Hepatocyte (in vitro differentiated cells): ENCODE measurements around the gene PITX3. TPM values are rescaled to one million over a fixed set of nuclear protein-coding genes. Genes with fewer than 3 reads are reported as not detected.
"Not testable (repeated sequence)": the region's sequence is repeated elsewhere in the genome, so short reads cannot be mapped to it uniquely, and the experiment has no call there.

ENCODE experiments used
- DNase-seq: peaks from one replicate; pipeline ENCODE4 v3.0.0-alpha.2; 2016; ENCODE audit warnings: low spot score
- H2AFZ ChIP-seq: fragments of 200-600 bp; sonication (generic); 2 replicates; pipeline ENCODE4 v1.6.0; 2016; ENCODE audit warnings: antibody characterized with exemption, mild to moderate bottlenecking
- H3K27ac ChIP-seq: fragments of 200-600 bp; sonication (generic); 2 replicates; pipeline ENCODE4 v1.5.1; 2016; ENCODE audit warnings: mild to moderate bottlenecking
- H3K27me3 ChIP-seq: fragments of 200-600 bp; sonication (generic); 2 replicates; pipeline ENCODE4 v1.6.1; 2016
- H3K36me3 ChIP-seq: fragments of 200-600 bp; sonication (generic); replicated peaks from 2 replicates; pipeline ENCODE4 v1.5.1; 2016; ENCODE audit warnings: low read depth; ENCODE audit not compliant: insufficient read depth
- H3K4me1 ChIP-seq: fragments of 200-600 bp; sonication (generic); 2 replicates; pipeline ENCODE4 v1.5.1; 2016; ENCODE audit warnings: mild to moderate bottlenecking, moderate library complexity; ENCODE audit not compliant: insufficient read depth
- H3K4me2 ChIP-seq: fragments of 200-600 bp; sonication (generic); 2 replicates; pipeline ENCODE4 v1.6.0; 2016
- H3K4me3 ChIP-seq: fragments of 200-600 bp; sonication (generic); 2 replicates; pipeline ENCODE4 v1.5.1; 2016; ENCODE audit warnings: mild to moderate bottlenecking
- H3K79me2 ChIP-seq: fragments of 200-600 bp; sonication (generic); 2 replicates; pipeline ENCODE4 v1.6.0; 2017; ENCODE audit warnings: mild to moderate bottlenecking
- H3K9me2 ChIP-seq: fragments of 200-600 bp; sonication (generic); replicated peaks from 2 replicates; pipeline ENCODE4 v1.6.0; 2017; ENCODE audit warnings: mild to moderate bottlenecking; ENCODE audit not compliant: insufficient read depth
- H3K9me3 ChIP-seq: fragments of 200-600 bp; sonication (generic); 2 replicates; pipeline ENCODE4 v1.5.1; 2016; ENCODE audit warnings: low read depth, mild to moderate bottlenecking
- H4K20me1 ChIP-seq: fragments of 200-600 bp; sonication (generic); 2 replicates; pipeline ENCODE4 v1.6.0; 2016; ENCODE audit warnings: mild to moderate bottlenecking; ENCODE audit not compliant: insufficient read depth, poor library complexity, severe bottlenecking
- CTCF ChIP-seq: fragments of 200-600 bp; sonication (generic); IDR thresholded peaks from 2 replicates; pipeline ENCODE4 v1.5.1; 2016; ENCODE audit warnings: antibody characterized with exemption, mild to moderate bottlenecking; ENCODE audit not compliant: poor library complexity
- EZH2 ChIP-seq: fragments of 200-600 bp; sonication (generic); IDR thresholded peaks from 2 replicates; pipeline ENCODE4 v1.6.1; 2016; ENCODE audit warnings: antibody characterized with exemption, mild to moderate bottlenecking, borderline replicate concordance
- EZH2phosphoT487 ChIP-seq: fragments of 200-600 bp; sonication (generic); IDR thresholded peaks from one replicate; pipeline ENCODE4 v1.6.1; 2018; ENCODE audit warnings: antibody characterized with exemption, mild to moderate bottlenecking, low read depth, moderate library complexity; ENCODE audit not compliant: unreplicated experiment, severe bottlenecking
- WGBS: methylation state at CpG from one replicate; pipeline ENCODE4 v1.1.6; 2016; ENCODE audit warnings: low lambda C conversion rate; ENCODE audit errors: missing lambda C conversion rate; 5-methylcytosine and 5-hydroxymethylcytosine counted together
- polyA plus RNA-seq: library from polyadenylated mRNA; unstranded; fragments of >200 nt; fragmentation: Nextera tagmentation; extraction: Ambion mirVana; gene quantifications from 2 replicates; pipeline ENCODE4 v1.2.1, GENCODE V29; 2016
- total RNA-seq: library from RNA; depleted of rRNA; stranded (reverse); fragments of >200 nt; gene quantifications from 2 replicates; pipeline ENCODE4 v1.2.3, GENCODE V29; 2014

The PITX3 gene
- total and polyA plus RNA-seq, 2 experiments from 2014 or later = 0.52 TPM; not detected in 1

GRCh38 chr10:102222797-102223196 lies 18.5 kb downstream of the PITX3 start:
- Histone ChIP-seq H4K20me1 (no peaks in the 10 kb centered on the region), H3K9me3 (no peaks in the 10 kb centered on the region), H3K4me2 (no peak overlapping the region), H3K9me2 (no peaks in the 10 kb centered on the region), H2AFZ (no peak overlapping the region), H3K4me3 (no peak overlapping the region), H3K36me3 (no peaks in the 10 kb centered on the region), H3K4me1 (peaks cover 11% of the 10 kb centered on the region), H3K79me2 (no peaks in the 10 kb centered on the region), H3K27me3 (peaks cover 13% of the 10 kb centered on the region), H3K27ac (no peak overlapping the region)
- DNase-seq = no peak
- TF ChIP-seq CTCF (no peak), EZH2phosphoT487 (no peak), EZH2 (no peak)
- 90% methylated on average over 5 of the region's 5 CpGs for WGBS

- Histone ChIP-seq H3K4me3 (no peak overlapping the region), H3K27ac (no peak overlapping the region), H3K9me3 (no peaks in the 10 kb centered on the region), H3K4me2 (no peak overlapping the region), H3K36me3 (no peaks in the 10 kb centered on the region), H3K79me2 (no peaks in the 10 kb centered on the region), H2AFZ (no peak overlapping the region), H4K20me1 (no peaks in the 10 kb centered on the region), H3K4me1 (peaks cover 8% of the 10 kb centered on the region), H3K27me3 (no peaks in the 10 kb centered on the region), H3K9me2 (no peaks in the 10 kb centered on the region)
- DNase-seq = no peak
- TF ChIP-seq CTCF (no peak), EZH2phosphoT487 (no peak), EZH2 (no peak)
Measured at GRCh38 chr10:102220612-102221011, 20.7 kb downstream of the PITX3 start.

- H4K20me1 ChIP-seq = no peaks in the 10 kb centered on the region
- H3K79me2 ChIP-seq = no peaks in the 10 kb centered on the region
- no peaks in the 10 kb centered on the region for H3K27me3 ChIP-seq
- DNase-seq = no peak
- 81% methylated on average over 5 of the region's 5 CpGs for WGBS
- H2AFZ ChIP-seq = no peak overlapping the region
- H3K4me2 ChIP-seq = no peak overlapping the region
- no peak overlapping the region for H3K27ac ChIP-seq
- no peaks in the 10 kb centered on the region for H3K9me3 ChIP-seq
- no peak overlapping the region for H3K4me3 ChIP-seq
- H3K9me2 ChIP-seq = no peaks in the 10 kb centered on the region
- TF ChIP-seq EZH2 = no peak
- TF ChIP-seq EZH2phosphoT487 = no peak
- no peak for TF ChIP-seq CTCF
- no peaks in the 10 kb centered on the region for H3K36me3 ChIP-seq
- no peaks in the 10 kb centered on the region for H3K4me1 ChIP-seq
Measured at GRCh38 chr10:102219370-102219769, 21.9 kb downstream of the PITX3 start.

GRCh38 chr10:102213599-102213998 lies 27.7 kb downstream of the PITX3 start:
- H3K79me2 ChIP-seq, H3K4me3 ChIP-seq, H3K4me1 ChIP-seq, H3K9me3 ChIP-seq, DNase-seq, H3K4me2 ChIP-seq, H2AFZ ChIP-seq, H3K27me3 ChIP-seq, H3K36me3 ChIP-seq, H3K27ac ChIP-seq, H4K20me1 ChIP-seq, H3K9me2 ChIP-seq: not testable (repeated sequence)
- 94% methylated on average over 4 of the region's 4 CpGs for WGBS
